HL-60 (cell line): ENCODE results near the gene NAGA.

Experiments used
- DNase-seq, 2 experiments: peaks; one replicate each; pipeline ENCODE4 v3.0.0-alpha.2; 2010 to 2020; ENCODE audit warnings: low read depth in 1 of 2, low spot score in 1 of 2
- H3K27ac ChIP-seq: fragments of 250-450 bp; sonication (Bioruptor Pico); replicated peaks from 2 replicates; pipeline ENCODE4 v1.5.1; 2020; ENCODE audit warnings: mild to moderate bottlenecking, moderate library complexity
- H3K27me3 ChIP-seq: fragments of 250-450 bp; sonication (Bioruptor Pico); 2 replicates; pipeline ENCODE4 v1.5.1; 2021; ENCODE audit warnings: mild to moderate bottlenecking, moderate library complexity; ENCODE audit not compliant: insufficient read depth, poor library complexity, severe bottlenecking
- H3K4me3 ChIP-seq: replicated peaks from 2 replicates; pipeline ENCODE4 v1.5.1; 2011; ENCODE audit warnings: mild to moderate bottlenecking, control low read depth, low read length; ENCODE audit not compliant: insufficient read depth
- CTCF ChIP-seq: IDR thresholded peaks from one replicate; pipeline ENCODE4 v1.5.1; 2011; ENCODE audit warnings: low read length, control low read depth, inconsistent platforms; ENCODE audit not compliant: insufficient read depth
- GABPA ChIP-seq: IDR thresholded peaks from 2 replicates; pipeline ENCODE4 v1.6.1; 2012; ENCODE audit warnings: low read depth
- POLR2AphosphoS5 ChIP-seq: IDR thresholded peaks from 2 replicates; pipeline ENCODE4 v1.6.1; 2012; ENCODE audit warnings: low read depth
- SPI1 ChIP-seq: IDR thresholded peaks from 2 replicates; pipeline ENCODE4 v1.6.1; 2012; ENCODE audit warnings: low read depth, mild to moderate bottlenecking, borderline replicate concordance
- TF ChIP-seq, protein P1 (sequence below): IDR thresholded peaks from 2 replicates; pipeline ENCODE4 v1.6.1; 2012; ENCODE audit warnings: low read depth; ENCODE audit not compliant: insufficient replicate concordance

Gene NAGA

GRCh38 chr22:42061041-42061440 is 9.6 kb downstream of the NAGA start:
- no peak for DNase-seq
- Histone ChIP-seq H3K27ac (no peak overlapping the region), H3K4me3 (no peak overlapping the region), H3K27me3 (no peaks in the 10 kb centered on the region)
- TF ChIP-seq CTCF (no peak), POLR2AphosphoS5 (no peak)
- TF ChIP-seq, protein P1, sequence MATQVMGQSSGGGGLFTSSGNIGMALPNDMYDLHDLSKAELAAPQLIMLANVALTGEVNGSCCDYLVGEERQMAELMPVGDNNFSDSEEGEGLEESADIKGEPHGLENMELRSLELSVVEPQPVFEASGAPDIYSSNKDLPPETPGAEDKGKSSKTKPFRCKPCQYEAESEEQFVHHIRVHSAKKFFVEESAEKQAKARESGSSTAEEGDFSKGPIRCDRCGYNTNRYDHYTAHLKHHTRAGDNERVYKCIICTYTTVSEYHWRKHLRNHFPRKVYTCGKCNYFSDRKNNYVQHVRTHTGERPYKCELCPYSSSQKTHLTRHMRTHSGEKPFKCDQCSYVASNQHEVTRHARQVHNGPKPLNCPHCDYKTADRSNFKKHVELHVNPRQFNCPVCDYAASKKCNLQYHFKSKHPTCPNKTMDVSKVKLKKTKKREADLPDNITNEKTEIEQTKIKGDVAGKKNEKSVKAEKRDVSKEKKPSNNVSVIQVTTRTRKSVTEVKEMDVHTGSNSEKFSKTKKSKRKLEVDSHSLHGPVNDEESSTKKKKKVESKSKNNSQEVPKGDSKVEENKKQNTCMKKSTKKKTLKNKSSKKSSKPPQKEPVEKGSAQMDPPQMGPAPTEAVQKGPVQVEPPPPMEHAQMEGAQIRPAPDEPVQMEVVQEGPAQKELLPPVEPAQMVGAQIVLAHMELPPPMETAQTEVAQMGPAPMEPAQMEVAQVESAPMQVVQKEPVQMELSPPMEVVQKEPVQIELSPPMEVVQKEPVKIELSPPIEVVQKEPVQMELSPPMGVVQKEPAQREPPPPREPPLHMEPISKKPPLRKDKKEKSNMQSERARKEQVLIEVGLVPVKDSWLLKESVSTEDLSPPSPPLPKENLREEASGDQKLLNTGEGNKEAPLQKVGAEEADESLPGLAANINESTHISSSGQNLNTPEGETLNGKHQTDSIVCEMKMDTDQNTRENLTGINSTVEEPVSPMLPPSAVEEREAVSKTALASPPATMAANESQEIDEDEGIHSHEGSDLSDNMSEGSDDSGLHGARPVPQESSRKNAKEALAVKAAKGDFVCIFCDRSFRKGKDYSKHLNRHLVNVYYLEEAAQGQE: no peak

GRCh38 chr22:42060489-42060888 is 10.1 kb downstream of the NAGA start:
- Histone ChIP-seq H3K4me3 (no peak overlapping the region), H3K27me3 (no peaks in the 10 kb centered on the region)
- no peak for DNase-seq

GRCh38 chr22:42056757-42057511 is 13.7 kb downstream of the NAGA start:
- Histone ChIP-seq H3K4me3 (no peak overlapping the region), H3K27me3 (no peaks in the 10 kb centered on the region), H3K27ac (no peak overlapping the region)
- no peak for TF ChIP-seq CTCF
- TF ChIP-seq POLR2AphosphoS5: no peak
- no peak for TF ChIP-seq SPI1
- TF ChIP-seq, protein P1: no peak
- no peak for TF ChIP-seq GABPA
- no peak for DNase-seq

More at GRCh38 chr22:42060489-42060888, 10.1 kb downstream of the NAGA start:
- TF ChIP-seq CTCF (no peak), SPI1 (no peak), POLR2AphosphoS5 (no peak), GABPA (no peak)
- TF ChIP-seq, protein P1: no peak
- H3K27ac ChIP-seq: no peak overlapping the region
